GM19463 (cell line): ENCODE data around the gene CLIP3.
"Not testable (repeated sequence)": the region's sequence is repeated elsewhere in the genome, so short reads cannot be mapped to it uniquely, and the experiment has no call there.

Source experiments
- ATAC-seq: cut with Tn5 transposase; IDR thresholded peaks from one replicate; pipeline ENCODE4 v1.9.1; 2021; ENCODE audit warnings: mild to moderate bottlenecking, moderate library complexity; ENCODE audit not compliant: unreplicated experiment

Gene CLIP3, protein sequence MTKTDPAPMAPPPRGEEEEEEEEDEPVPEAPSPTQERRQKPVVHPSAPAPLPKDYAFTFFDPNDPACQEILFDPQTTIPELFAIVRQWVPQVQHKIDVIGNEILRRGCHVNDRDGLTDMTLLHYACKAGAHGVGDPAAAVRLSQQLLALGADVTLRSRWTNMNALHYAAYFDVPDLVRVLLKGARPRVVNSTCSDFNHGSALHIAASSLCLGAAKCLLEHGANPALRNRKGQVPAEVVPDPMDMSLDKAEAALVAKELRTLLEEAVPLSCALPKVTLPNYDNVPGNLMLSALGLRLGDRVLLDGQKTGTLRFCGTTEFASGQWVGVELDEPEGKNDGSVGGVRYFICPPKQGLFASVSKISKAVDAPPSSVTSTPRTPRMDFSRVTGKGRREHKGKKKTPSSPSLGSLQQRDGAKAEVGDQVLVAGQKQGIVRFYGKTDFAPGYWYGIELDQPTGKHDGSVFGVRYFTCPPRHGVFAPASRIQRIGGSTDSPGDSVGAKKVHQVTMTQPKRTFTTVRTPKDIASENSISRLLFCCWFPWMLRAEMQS

DNA sequence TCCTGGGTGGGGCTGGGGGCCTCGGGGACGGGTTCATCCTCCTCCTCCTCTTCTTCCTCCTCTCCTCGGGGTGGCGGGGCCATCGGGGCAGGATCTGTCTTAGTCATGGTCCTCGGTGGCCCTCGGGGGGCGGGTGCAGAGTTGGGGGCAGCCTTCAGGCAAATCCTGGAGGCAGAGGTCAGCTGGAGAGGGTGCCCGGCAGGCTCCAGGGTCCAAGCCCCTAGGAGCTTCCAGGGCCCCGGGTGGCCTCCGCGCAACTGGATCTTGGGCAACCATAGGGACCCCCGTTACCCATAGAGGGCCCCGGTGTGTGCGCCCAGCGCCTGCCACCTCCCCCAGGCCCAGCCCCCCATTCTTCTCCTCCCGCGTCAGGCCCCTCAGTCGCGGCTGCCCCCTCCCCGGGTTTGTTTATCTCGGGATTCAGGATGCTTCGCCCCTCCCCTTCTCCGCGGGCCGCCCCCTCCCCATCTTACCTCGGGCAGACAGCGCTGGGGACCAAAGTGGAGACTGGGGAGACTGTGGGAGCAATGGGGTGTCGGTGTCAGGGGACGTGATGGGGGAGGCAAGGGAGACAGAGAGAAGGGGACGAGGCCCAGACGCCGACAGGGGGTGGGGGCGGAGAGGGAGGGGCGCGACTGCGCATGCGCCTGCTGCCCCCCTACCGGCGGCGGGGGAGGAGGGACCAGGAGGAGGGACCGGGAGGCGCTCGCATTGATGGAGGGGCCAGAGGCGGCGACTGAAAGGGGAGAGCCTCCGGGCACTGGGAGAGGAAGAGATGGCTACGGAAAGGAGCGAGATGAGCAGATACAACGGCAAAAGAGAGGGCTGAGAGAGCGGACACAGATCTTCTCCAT lies at the start of gene CLIP3:
Gene CLIP3, minus strand, starts transcription at position 623 of the 854 bp plus-strand sequence. Its CDS starts 516 bp downstream, at position 107.
- no peak for ATAC-seq

DNA sequence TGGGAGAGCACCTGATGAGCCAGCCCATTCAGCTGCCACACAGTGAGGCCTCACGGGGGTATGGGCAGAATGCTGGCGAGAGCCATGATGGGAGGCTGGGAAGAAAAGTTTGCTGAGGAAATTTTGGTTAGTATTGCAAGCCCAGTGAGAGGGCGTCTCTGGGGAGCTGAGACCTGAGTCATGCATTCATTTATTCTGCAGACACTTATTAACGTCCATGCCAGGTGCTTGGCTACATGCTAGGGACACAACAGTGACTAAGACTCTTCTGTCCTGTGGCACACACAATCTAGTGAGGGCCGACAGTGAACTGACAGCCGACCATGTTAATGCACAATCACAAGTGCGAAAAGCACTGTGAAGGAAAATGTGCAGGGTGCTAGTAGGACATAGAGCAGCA lies 49.2 kb upstream of the CLIP3 start:
- ATAC-seq = no peak

DNA sequence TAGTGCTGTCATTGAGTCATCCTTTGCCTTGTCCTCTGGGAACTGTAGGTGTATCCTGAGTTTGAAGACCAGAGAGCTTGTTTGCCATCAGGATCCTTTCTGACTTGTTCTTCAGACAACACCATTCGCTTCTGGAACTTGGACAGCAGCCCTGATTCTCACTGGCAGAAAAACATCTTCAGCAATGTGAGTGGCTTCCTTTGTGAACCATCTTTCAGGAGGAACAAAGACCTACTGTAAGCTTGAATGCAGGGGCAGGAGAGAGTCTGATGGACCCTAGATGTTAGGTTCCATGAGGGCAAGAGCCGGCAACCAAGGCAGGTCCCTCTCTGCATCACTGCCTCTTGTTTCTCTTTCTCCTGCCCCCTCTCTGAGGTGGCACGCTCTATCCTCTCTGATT lies 48.7 kb upstream of the CLIP3 start:
- ATAC-seq = no peak

DNA sequence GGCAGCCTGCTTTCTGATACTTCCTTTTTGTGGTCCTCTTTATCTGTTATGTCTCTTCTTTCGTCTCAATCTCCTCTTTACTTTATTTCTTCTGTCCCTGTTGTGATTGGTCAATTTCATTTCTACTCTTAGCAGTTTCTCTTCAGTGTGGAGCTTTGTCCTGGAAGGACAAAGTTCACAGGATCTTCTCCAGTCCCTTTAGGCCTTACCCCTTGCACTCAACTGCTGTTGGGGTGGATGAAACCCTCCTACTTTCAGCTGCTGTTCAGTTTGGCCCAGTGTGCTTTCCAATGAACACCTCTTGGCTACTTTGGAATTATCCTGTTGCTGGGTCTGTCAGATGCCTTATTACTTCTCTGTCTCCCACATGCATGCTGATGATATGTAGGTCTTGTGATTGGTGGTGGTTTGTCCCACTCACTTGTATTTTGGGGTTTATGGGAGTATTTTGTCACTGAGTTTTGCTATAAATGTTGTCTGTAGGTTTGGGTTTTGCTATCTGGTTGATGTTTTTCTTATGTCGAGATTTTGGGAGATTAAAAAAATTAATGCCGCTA lies 46.8 kb upstream of the CLIP3 start:
- ATAC-seq = no peak

DNA sequence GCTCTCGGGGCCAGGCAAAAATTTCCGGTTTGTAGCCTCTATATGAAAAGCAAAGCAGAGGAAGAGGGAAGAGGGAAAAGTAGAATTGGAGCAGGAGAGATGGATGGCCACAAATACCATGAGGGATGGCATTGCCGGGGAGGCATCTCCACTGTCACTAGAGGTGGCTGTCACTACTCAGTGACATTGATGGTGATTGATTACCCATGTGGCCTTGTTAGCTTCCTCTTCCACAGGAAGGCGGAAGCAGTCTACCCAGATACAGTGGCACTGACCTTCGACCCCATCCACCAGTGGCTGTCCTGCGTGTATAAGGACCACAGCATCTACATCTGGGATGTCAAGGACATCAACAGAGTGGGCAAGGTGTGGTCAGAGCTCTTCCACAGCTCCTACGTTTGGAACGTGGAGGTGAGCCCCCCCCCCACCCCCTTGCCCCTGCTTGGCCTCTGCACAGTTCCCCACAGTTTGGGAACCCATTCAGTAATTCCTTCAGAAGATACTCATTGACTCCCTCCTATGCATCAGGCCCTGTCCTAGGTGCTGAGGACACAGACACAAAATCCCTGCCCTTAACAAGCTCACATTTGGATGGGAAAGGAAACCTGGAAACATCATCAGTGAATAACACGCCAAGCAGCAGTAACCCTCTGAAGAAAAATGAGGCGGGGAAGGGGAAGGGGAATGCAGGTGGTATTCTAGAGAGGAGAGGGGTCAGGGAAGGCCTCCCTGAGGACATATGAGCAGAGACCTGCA lies 40.6 kb upstream of the CLIP3 start:
- no peak for ATAC-seq

DNA sequence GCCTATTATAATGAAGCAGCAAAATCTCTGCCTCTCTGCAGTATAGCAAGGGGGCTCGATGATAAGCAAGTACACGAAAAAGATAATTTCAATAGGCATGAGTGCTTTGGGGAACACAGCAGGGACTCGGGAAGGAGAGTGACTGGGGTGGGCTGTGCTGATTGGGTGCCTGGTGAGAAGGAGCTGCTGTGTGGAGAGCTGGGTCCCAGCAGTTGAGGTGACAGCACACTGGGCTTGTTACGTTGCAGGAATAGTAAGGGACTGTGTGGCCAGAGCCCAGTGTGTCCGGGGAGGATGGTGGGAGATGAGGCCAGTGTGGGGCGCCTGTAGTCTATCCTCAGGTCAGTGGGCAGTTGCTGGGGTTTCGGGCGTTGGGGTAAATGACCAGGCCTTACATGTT lies 39.4 kb upstream of the CLIP3 start:
- no peak for ATAC-seq

DNA sequence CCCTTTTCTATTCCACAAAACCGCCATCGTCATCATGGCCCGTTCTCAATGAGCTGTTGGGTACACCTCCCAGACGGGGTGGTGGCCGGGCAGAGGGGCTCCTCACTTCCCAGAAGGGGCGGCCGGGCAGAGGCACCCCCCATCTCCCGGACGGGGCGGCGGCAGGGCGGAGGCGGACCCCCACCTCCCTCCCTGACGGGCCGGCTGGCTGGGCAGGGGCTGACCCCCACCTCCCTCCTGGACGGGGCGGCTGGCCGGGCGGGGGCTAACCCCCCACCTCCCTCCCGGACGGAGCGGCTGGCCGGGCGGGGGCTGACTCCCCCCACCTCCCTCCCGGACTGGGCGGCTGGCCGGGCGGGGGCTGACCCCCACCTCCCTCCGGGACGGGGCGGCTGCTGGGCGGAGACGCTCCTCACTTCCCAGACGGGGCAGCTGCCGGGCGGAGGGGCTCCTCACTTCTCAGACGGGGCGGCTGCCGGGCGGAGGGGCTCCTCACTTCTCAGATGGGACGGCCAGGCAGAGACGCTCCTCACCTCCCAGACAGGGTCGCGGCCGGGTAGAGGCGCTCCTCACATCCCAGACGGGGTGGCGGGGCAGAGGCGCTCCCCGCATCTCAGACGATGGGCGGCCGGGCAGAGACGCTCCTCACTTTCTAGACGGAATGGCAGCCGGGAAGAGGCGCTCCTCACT lies 36.3 kb upstream of the CLIP3 start:
- not testable (repeated sequence) for ATAC-seq

DNA sequence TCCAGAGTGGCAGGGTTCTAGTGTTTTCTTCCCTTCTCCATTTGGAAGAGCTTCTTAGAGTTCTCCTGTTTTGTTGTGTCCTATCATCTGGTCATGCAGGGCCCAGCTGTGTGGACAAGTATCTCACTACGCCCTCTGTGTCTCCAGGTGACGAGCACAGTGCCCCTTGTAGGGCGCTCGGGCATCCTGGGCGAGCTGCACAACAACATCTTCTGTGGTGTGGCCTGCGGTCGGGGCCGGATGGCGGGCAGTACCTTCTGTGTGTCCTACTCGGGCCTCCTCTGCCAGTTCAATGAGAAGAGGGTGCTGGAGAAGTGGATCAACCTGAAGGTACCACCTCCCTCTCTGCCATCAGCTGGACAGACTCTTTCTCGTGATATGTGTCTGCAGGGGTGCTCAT lies 35.0 kb upstream of the CLIP3 start:
- ATAC-seq = no peak

DNA sequence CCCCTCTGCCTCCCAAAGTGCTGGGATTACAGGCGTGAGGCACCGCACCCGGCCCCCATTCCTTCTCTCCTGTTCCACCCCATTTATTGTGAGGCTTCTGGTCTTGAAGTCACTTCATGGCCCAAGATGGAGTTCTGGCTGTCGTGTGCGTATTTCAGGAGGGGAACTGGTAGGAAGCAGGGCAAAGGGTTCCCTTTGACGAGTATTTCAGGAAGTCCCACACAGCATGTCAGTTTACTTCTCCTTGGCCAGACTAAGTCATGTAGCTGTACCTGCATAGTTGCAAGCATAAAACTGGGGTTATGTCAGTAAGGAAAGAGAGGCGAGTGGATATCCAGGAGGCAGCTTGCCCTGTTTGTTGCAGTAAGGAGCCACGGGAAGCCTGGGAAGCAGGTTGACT lies 32.2 kb upstream of the CLIP3 start:
- no peak for ATAC-seq

DNA sequence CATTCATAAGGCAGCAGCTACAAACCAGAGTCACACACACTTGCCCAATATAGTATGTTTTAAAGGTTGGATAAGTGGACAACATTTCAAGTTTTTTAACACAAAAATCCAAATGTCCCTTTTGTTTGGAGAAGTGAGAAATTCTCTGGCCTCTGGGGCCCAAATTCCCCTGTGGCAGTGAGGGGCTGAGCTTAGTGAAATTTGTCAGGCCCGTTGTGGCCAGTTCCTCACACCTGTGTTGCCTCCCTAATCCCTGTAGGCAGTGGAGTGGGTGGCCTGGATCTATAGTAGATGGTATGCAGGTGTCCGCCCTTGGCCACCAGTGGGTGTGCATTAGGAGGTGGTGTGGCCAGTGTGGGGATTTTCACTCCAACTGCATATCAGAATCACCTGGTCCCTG lies 28.7 kb upstream of the CLIP3 start:
- no peak for ATAC-seq

DNA sequence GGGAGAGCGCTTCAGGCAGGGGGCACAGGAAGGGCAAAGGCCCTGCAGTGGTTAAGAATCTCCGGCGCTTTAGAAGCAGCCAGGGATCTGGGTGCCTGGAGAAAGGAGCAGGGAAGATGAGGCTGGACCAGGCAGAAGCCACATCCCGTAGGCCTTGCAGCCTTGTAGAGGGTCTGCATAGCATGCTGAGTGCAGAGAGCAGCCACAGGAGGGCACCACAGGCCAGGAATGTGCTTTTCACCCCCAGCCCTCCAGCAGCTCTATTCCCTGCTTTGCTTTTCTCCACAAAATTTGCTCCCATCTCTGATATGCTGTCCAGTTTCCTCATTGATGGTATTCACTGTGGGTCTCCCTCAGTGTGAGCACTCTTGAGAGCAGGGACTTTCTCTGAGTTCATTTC lies 27.8 kb upstream of the CLIP3 start:
- no peak for ATAC-seq

DNA sequence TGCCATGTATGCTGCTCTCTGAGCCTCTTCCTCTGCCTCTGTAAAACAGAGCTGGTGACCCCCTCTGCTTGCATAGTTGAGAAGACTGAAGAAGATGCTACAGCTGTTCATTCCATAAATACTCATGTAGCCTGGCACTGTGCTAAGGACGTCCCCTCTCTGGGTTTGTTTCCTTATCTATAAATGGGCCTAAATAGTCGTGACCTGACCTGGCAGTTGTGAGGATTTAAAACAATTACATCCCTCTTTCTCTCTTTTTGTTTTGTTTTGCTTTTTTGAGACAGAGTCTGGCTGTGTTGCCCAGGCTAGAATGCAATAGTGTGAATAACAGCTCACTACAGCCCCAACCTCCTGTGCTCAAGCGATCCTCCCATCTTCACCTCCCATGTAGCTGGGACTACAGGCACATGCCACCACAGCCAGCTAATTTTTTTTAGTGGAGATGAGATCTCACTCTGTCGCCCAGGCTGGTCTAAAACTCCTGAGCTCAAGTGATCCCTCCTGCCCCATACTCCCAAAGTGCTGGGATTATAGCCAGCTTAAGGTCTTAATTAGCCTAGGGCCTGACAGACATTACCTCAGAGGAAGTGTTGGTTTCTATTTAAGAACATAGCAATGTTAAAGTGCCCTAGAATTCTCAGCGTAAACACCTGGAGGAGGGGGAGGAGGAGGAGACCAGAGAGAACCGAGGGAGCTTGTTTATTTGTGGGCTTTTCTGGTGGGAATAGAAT lies 26.7 kb upstream of the CLIP3 start:
- no peak for ATAC-seq

DNA sequence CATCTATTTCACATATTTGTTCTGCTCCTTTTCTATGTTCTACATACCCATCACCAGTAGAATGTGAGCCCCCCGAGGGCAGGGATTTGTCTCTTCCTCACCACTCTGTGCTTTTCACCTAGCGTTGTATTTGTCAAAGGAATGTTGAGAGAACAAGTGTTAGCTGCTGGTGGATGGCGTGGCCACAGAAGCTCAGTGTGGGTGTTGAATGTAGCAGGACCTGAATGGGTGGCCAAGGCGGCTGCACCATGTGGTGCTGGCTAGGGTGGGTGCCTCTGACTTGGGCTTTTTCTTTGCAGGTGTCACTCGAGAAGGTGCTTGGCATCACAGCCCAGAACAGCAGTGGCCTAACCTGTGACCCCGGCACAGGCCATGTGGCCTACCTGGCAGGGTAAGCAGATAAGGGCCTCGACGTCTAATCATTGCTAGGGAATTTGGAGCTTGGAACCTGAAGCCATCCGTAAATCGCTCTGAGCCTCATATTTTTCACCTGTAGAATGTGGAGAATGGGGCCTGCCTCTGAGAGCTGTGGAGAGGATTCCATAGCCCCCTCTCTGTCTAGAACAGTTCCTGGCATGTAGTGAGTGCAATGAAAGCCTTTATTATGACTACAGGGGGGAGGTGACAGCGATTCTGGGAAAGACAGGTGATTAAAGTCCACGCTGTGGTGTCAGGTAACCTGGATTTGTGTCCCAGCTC lies 26.0 kb upstream of the CLIP3 start:
- no peak for ATAC-seq

DNA sequence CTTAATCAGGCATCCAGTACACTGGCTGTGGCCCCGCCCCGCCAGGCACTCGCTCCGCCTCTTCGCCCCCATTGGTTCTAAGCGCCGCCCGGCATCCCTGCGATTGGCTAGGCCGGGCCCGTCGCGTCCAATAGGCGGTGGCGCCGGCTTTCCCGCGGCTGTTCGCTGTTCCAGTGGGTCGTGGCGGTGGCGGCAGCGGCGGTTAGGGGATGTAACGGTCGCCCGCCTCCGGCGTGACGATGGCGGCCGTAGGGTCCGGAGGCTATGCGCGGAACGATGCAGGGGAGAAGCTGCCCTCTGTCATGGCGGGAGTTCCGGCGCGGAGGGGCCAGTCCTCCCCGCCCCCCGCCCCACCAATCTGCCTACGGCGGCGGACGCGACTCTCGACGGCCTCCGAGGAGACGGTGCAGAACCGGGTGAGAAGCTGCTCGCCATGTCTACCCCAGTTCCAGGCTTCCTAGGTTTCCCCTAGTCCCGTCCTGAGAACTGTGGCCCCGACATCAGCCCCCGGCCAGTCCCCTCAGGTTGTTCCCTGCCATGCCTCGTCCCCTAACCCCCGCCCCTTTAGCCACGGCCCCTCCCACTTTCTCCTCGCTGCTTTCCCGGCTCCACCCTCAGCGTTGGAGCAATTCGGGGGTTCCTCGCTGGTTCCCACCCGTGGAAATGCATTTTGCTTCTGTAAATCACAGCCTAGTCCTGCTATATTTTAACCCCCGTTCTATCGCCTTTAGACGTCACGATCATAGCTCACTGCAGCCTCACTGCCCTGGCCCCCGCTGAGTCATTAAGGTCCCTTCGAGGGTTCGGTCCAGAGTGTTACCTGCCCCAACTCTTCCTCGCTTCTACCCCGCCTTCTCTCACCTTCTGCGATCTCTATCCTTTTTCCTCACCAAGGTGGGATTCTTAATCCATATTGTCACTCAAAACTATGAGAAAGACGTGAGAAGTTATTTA lies 22.3 kb upstream of the CLIP3 start, which contains the start of gene WDR62:
Gene WDR62, plus strand, starts transcription at position 165 of the 954 bp plus-strand sequence. Its CDS starts 75 bp downstream, at position 240.
- peak; percentile 64 for ATAC-seq

DNA sequence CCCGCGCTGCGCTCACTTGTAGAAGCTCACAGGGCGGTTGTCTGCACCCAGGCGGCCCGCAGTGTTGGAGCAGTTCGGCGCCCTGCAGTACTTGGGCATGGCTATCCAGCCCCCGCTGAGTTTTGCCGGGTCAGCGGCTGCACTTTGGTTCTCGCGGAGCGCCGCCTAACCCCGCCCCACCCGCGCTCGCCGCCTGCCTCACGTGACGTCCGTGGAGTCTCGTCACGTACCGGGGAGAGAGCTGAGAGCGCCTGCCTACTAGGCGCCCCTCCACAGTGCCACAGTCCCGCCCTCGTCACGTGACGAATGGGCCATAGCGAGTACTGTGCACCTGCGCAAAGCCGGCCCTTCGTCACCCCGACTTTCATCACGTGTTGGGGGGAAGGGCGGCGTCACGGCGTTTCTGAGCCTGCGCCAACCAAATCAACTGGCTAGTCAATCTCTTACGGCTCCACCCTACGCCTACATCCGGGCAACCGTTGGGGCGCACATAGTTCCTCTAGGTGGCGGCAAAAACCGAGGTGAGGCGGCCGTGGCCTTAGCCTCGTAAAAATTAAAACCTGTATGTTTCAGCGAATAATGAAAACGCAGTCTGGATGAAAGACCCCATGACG lies 21.6 kb upstream of the CLIP3 start, which contains the start of gene THAP8:
Gene THAP8, minus strand, starts transcription at position 167 of the 614 bp plus-strand sequence. Its CDS starts 68 bp downstream, at position 99.
- ATAC-seq = peak; percentile 82

DNA sequence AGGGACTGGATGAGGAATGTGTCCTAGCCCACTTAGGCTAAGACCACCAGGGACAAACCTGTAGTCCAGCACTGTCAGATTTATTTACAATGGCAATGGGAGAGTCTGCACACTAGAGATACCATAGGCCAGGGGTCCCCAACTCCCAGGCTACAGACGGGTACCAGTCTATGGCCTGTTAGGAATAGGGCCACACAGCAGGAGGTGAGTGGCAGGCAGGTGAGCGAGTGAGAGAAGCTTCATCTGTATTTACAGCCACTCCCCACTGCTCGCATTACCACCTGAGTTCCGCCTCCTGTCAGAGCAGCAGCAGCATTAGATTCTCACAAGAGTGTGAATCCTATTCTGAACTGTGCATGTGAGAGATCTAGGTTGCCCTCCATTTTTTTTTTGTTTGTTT lies 19.0 kb upstream of the CLIP3 start:
- no peak for ATAC-seq

DNA sequence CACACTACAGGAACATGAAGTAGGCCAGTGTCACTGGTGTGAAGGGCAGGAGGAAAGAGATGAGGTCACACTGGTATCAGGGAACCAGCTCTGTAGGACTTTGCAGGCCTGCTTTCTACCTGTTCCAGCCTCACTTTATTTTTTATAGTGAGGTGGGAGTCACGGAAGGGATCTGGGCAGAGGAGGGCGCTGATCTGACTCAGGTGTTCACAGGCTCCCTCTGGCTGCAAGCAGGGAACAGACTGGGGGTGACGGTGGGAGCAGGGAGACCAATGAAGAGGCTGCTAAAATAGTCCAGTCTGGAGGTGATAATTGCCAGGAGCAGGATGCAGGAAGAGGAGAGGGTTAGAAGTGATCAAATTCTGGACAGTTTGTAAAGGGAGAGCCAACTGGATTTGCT lies 18.6 kb upstream of the CLIP3 start:
- no peak for ATAC-seq
